Neural progenitor cell (in vitro differentiated cells): ENCODE results near the gene MDH1B.

Source experiments
- EZH2 ChIP-seq: fragments of 200-600 bp; sonication (generic); IDR thresholded peaks from 2 replicates; pipeline ENCODE4 v1.6.1; 2017; ENCODE audit warnings: antibody characterized with exemption, mild to moderate bottlenecking, moderate library complexity
- EZH2phosphoT487 ChIP-seq: fragments of 200-600 bp; sonication (generic); IDR thresholded peaks from 2 replicates; pipeline ENCODE4 v1.6.1; 2017; ENCODE audit warnings: antibody characterized with exemption
- TF ChIP-seq, protein P1 (sequence below): fragments of 200-600 bp; sonication (generic); IDR thresholded peaks from 2 replicates; pipeline ENCODE4 v1.5.1; 2017; ENCODE audit warnings: antibody characterized with exemption, mild to moderate bottlenecking

DNA sequence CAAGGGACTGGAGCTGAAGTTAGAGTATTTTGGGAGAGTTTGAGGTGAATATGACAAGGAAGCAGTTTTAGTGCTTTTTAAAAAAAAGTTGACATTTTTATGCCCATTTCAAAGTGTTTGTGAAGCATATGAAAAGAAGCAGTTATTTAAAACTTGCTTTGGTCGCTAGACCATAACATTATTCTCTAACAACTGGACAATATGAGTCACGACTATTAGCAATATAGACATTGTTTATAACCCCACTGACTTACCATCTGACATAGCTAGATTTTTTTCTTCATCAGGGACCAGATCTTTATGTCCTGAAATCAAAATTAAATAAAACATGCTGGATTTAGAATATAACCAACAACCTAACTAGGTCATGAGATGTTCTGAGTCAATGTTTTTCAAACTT, 24.3 kb downstream of the MDH1B start:
- TF ChIP-seq, protein P1, sequence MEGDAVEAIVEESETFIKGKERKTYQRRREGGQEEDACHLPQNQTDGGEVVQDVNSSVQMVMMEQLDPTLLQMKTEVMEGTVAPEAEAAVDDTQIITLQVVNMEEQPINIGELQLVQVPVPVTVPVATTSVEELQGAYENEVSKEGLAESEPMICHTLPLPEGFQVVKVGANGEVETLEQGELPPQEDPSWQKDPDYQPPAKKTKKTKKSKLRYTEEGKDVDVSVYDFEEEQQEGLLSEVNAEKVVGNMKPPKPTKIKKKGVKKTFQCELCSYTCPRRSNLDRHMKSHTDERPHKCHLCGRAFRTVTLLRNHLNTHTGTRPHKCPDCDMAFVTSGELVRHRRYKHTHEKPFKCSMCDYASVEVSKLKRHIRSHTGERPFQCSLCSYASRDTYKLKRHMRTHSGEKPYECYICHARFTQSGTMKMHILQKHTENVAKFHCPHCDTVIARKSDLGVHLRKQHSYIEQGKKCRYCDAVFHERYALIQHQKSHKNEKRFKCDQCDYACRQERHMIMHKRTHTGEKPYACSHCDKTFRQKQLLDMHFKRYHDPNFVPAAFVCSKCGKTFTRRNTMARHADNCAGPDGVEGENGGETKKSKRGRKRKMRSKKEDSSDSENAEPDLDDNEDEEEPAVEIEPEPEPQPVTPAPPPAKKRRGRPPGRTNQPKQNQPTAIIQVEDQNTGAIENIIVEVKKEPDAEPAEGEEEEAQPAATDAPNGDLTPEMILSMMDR = no peak
- TF ChIP-seq EZH2 = no peak
- no peak for TF ChIP-seq EZH2phosphoT487
